ENCODE results near the gene PAAF1.
"Not testable (repeated sequence)": the region's sequence is repeated elsewhere in the genome, so short reads cannot be mapped to it uniquely, and the experiment has no call there.

The PAAF1 gene

GRCh38 chr11:73929388-73929787 lies 52.6 kb downstream of the PAAF1 start:
- H3K27ac ChIP-seq (ENCODE audit: insufficient read depth in 1 of 2, low read depth in 1 of 2, low read length in 2 of 2, poor library complexity in 1 of 2, severe bottlenecking in 2 of 2) = no peak overlapping the region
- no peak overlapping the region for H3K4me3 ChIP-seq (ENCODE audit: control insufficient read depth in 1 of 7, extremely low read depth in 1 of 7, insufficient read depth in 4 of 7, low read depth in 2 of 7, low read length in 6 of 7)
- ChIA-PET POLR2A (no interaction called here), CTCF (interaction anchor here (1.7 kb wide), 1 partner anchor 10 kb away, joined by 3 read pairs; no protein-coding TSS in a partner anchor)
- no CpG with 5 or more reads among the region's 2 CpGs for WGBS (ENCODE audit: insufficient coverage)
- H3K4me1 ChIP-seq (ENCODE audit: control extremely low read depth in 1 of 4, control insufficient read depth in 4 of 4, insufficient read depth in 4 of 4, low read length in 3 of 4) = no peaks in the 10 kb centered on the region
- H3K27me3 ChIP-seq (replicated peaks in 2 of 5; ENCODE audit: control insufficient read depth in 4 of 5, insufficient read depth in 5 of 5, low read length in 4 of 5) = no peaks in the 10 kb centered on the region
- H3K9me3 ChIP-seq (ENCODE audit: control extremely low read depth in 1 of 5, control insufficient read depth in 4 of 5, insufficient read depth in 2 of 5, low read depth in 1 of 5, low read length in 4 of 5) = no peaks in the 10 kb centered on the region
- no peak for DNase-seq
- H3K36me3 ChIP-seq (ENCODE audit: control insufficient read depth in 4 of 4, insufficient read depth in 4 of 4, low read length in 3 of 4) = peaks cover 12 to 51% (median 36%) of the 10 kb centered on the region in 4 experiments

GRCh38 chr11:73931039-73931645 lies 54.3 kb downstream of the PAAF1 start:
- H3K9me3 ChIP-seq (ENCODE audit: control extremely low read depth in 1 of 5, control insufficient read depth in 4 of 5, insufficient read depth in 2 of 5, low read depth in 1 of 5, low read length in 4 of 5) = no peaks in the 10 kb centered on the region
- WGBS (ENCODE audit: insufficient coverage) = 71% methylated on average over 7 of the region's 7 CpGs
- H3K36me3 ChIP-seq (ENCODE audit: control insufficient read depth in 4 of 4, insufficient read depth in 4 of 4, low read length in 3 of 4) = peaks cover 12 to 53% (median 35%) of the 10 kb centered on the region in 4 experiments
- H3K27ac ChIP-seq (ENCODE audit: insufficient read depth in 1 of 2, low read depth in 1 of 2, low read length in 2 of 2, poor library complexity in 1 of 2, severe bottlenecking in 2 of 2) = no peak overlapping the region
- DNase-seq = peak; percentile 67 to 80 (median 80)
- CTCF ChIA-PET = interaction anchor here (0.6 to 1.7 kb wide), 7 partner anchors 9 to 528 kb away, joined by 3 to 4 read pairs (median 3); no protein-coding TSS in a partner anchor
- POLR2A ChIA-PET = no interaction called here
- H3K4me1 ChIP-seq (ENCODE audit: control extremely low read depth in 1 of 4, control insufficient read depth in 4 of 4, insufficient read depth in 4 of 4, low read length in 3 of 4) = no peaks in the 10 kb centered on the region
- no peaks in the 10 kb centered on the region for H3K27me3 ChIP-seq (replicated peaks in 2 of 5; ENCODE audit: control insufficient read depth in 4 of 5, insufficient read depth in 5 of 5, low read length in 4 of 5)
- H3K4me3 ChIP-seq (ENCODE audit: control insufficient read depth in 1 of 7, extremely low read depth in 1 of 7, insufficient read depth in 4 of 7, low read depth in 2 of 7, low read length in 6 of 7) = no peak overlapping the region

GRCh38 chr11:73931951-73932350 lies 55.2 kb downstream of the PAAF1 start:
- no peaks in the 10 kb centered on the region for H3K4me1 ChIP-seq (ENCODE audit: control extremely low read depth in 1 of 4, control insufficient read depth in 4 of 4, insufficient read depth in 4 of 4, low read length in 3 of 4)

GRCh38 chr11:73932781-73933180 lies 56.0 kb downstream of the PAAF1 start:
- DNase-seq = no peak
- Histone ChIP-seq H3K4me3 (ENCODE audit: control insufficient read depth in 1 of 7, extremely low read depth in 1 of 7, insufficient read depth in 4 of 7, low read depth in 2 of 7, low read length in 6 of 7) (no peak overlapping the region), H3K9me3 (ENCODE audit: control extremely low read depth in 1 of 5, control insufficient read depth in 4 of 5, insufficient read depth in 2 of 5, low read depth in 1 of 5, low read length in 4 of 5) (no peaks in the 10 kb centered on the region), H3K27me3 (replicated peaks in 2 of 5; ENCODE audit: control insufficient read depth in 4 of 5, insufficient read depth in 5 of 5, low read length in 4 of 5) (no peaks in the 10 kb centered on the region), H3K36me3 (ENCODE audit: control insufficient read depth in 4 of 4, insufficient read depth in 4 of 4, low read length in 3 of 4) (peaks cover 8 to 38% (median 21%) of the 10 kb centered on the region in 4 experiments), H3K27ac (ENCODE audit: insufficient read depth in 1 of 2, low read depth in 1 of 2, low read length in 2 of 2, poor library complexity in 1 of 2, severe bottlenecking in 2 of 2) (no peak overlapping the region), H3K4me1 (ENCODE audit: control extremely low read depth in 1 of 4, control insufficient read depth in 4 of 4, insufficient read depth in 4 of 4, low read length in 3 of 4) (no peaks in the 10 kb centered on the region)
- ChIA-PET POLR2A (no interaction called here), CTCF (no interaction called here)
- 100% methylated on average over 6 of the region's 7 CpGs for WGBS (ENCODE audit: insufficient coverage)

More at GRCh38 chr11:73931951-73932350, 55.2 kb downstream of the PAAF1 start:
- no peak for DNase-seq
- ChIA-PET CTCF (interaction anchor here (1.0 to 1.1 kb wide), 3 partner anchors 8 to 276 kb away, joined by 3 to 4 read pairs (median 4); no protein-coding TSS in a partner anchor), POLR2A (no interaction called here)
- WGBS (ENCODE audit: insufficient coverage) = 95% methylated on average over 4 of the region's 6 CpGs
- H3K9me3 ChIP-seq (ENCODE audit: control extremely low read depth in 1 of 5, control insufficient read depth in 4 of 5, insufficient read depth in 2 of 5, low read depth in 1 of 5, low read length in 4 of 5) = no peaks in the 10 kb centered on the region
- peaks cover 12 to 46% (median 29%) of the 10 kb centered on the region in 4 experiments for H3K36me3 ChIP-seq (ENCODE audit: control insufficient read depth in 4 of 4, insufficient read depth in 4 of 4, low read length in 3 of 4)
- no peaks in the 10 kb centered on the region for H3K27me3 ChIP-seq (replicated peaks in 2 of 5; ENCODE audit: control insufficient read depth in 4 of 5, insufficient read depth in 5 of 5, low read length in 4 of 5)
- no peak overlapping the region for H3K27ac ChIP-seq (ENCODE audit: insufficient read depth in 1 of 2, low read depth in 1 of 2, low read length in 2 of 2, poor library complexity in 1 of 2, severe bottlenecking in 2 of 2)
- no peak overlapping the region for H3K4me3 ChIP-seq (ENCODE audit: control insufficient read depth in 1 of 7, extremely low read depth in 1 of 7, insufficient read depth in 4 of 7, low read depth in 2 of 7, low read length in 6 of 7)

GRCh38 chr11:73936047-73936446 lies 59.2 kb downstream of the PAAF1 start:
- H3K4me3 ChIP-seq (ENCODE audit: control insufficient read depth in 1 of 7, extremely low read depth in 1 of 7, insufficient read depth in 4 of 7, low read depth in 2 of 7, low read length in 6 of 7); H3K27ac ChIP-seq (ENCODE audit: insufficient read depth in 1 of 2, low read depth in 1 of 2, low read length in 2 of 2, poor library complexity in 1 of 2, severe bottlenecking in 2 of 2); DNase-seq; H3K9me3 ChIP-seq (ENCODE audit: control extremely low read depth in 1 of 5, control insufficient read depth in 4 of 5, insufficient read depth in 2 of 5, low read depth in 1 of 5, low read length in 4 of 5); H3K4me1 ChIP-seq (ENCODE audit: control extremely low read depth in 1 of 4, control insufficient read depth in 4 of 4, insufficient read depth in 4 of 4, low read length in 3 of 4); POLR2A ChIA-PET; H3K27me3 ChIP-seq (replicated peaks in 2 of 5; ENCODE audit: control insufficient read depth in 4 of 5, insufficient read depth in 5 of 5, low read length in 4 of 5); CTCF ChIA-PET: not testable (repeated sequence)
- 100% methylated on average over 3 of the region's 25 CpGs for WGBS (ENCODE audit: insufficient coverage)
- peaks cover 3 to 20% (median 11%) of the 10 kb centered on the region in 4 experiments for H3K36me3 ChIP-seq (ENCODE audit: control insufficient read depth in 4 of 4, insufficient read depth in 4 of 4, low read length in 3 of 4)

- no peak overlapping the region for H3K4me3 ChIP-seq (ENCODE audit: control insufficient read depth in 1 of 7, extremely low read depth in 1 of 7, insufficient read depth in 4 of 7, low read depth in 2 of 7, low read length in 6 of 7)
- no peak overlapping the region for H3K27ac ChIP-seq (ENCODE audit: insufficient read depth in 1 of 2, low read depth in 1 of 2, low read length in 2 of 2, poor library complexity in 1 of 2, severe bottlenecking in 2 of 2)
Measured at GRCh38 chr11:73939096-73939495, 62.3 kb downstream of the PAAF1 start.

GRCh38 chr11:73940801-73941570 lies 64.2 kb downstream of the PAAF1 start:
- no peak for DNase-seq
- 98% methylated on average over 8 of the region's 9 CpGs for WGBS (ENCODE audit: insufficient coverage)
- ChIA-PET POLR2A (no interaction called here), CTCF (interaction anchor here (1.1 kb wide), 1 partner anchor 10 kb away, joined by 4 read pairs; no protein-coding TSS in a partner anchor)
- Histone ChIP-seq H3K27ac (ENCODE audit: insufficient read depth in 1 of 2, low read depth in 1 of 2, low read length in 2 of 2, poor library complexity in 1 of 2, severe bottlenecking in 2 of 2) (no peak overlapping the region), H3K27me3 (replicated peaks in 2 of 5; ENCODE audit: control insufficient read depth in 4 of 5, insufficient read depth in 5 of 5, low read length in 4 of 5) (no peaks in the 10 kb centered on the region), H3K36me3 (ENCODE audit: control insufficient read depth in 4 of 4, insufficient read depth in 4 of 4, low read length in 3 of 4) (peaks cover 0 to 2% (median 0%) of the 10 kb centered on the region in 4 experiments), H3K9me3 (ENCODE audit: control extremely low read depth in 1 of 5, control insufficient read depth in 4 of 5, insufficient read depth in 2 of 5, low read depth in 1 of 5, low read length in 4 of 5) (peaks cover 0 to 17% (median 7%) of the 10 kb centered on the region in 5 experiments), H3K4me3 (ENCODE audit: control insufficient read depth in 1 of 7, extremely low read depth in 1 of 7, insufficient read depth in 4 of 7, low read depth in 2 of 7, low read length in 6 of 7) (no peak overlapping the region), H3K4me1 (ENCODE audit: control extremely low read depth in 1 of 4, control insufficient read depth in 4 of 4, insufficient read depth in 4 of 4, low read length in 3 of 4) (no peaks in the 10 kb centered on the region)

More at GRCh38 chr11:73939096-73939495, 62.3 kb downstream of the PAAF1 start:
- ChIA-PET POLR2A (no interaction called here), CTCF (interaction anchor here (0.7 kb wide), 1 partner anchor 196 kb away, joined by 3 read pairs; no protein-coding TSS in a partner anchor)
- peaks cover 0 to 17% (median 7%) of the 10 kb centered on the region in 5 experiments for H3K9me3 ChIP-seq (ENCODE audit: control extremely low read depth in 1 of 5, control insufficient read depth in 4 of 5, insufficient read depth in 2 of 5, low read depth in 1 of 5, low read length in 4 of 5)
- H3K36me3 ChIP-seq (ENCODE audit: control insufficient read depth in 4 of 4, insufficient read depth in 4 of 4, low read length in 3 of 4) = peaks cover 0 to 6% (median 2%) of the 10 kb centered on the region in 4 experiments
- no peak for DNase-seq
- H3K27me3 ChIP-seq (replicated peaks in 2 of 5; ENCODE audit: control insufficient read depth in 4 of 5, insufficient read depth in 5 of 5, low read length in 4 of 5) = no peaks in the 10 kb centered on the region
- no peaks in the 10 kb centered on the region for H3K4me1 ChIP-seq (ENCODE audit: control extremely low read depth in 1 of 4, control insufficient read depth in 4 of 4, insufficient read depth in 4 of 4, low read length in 3 of 4)
- 70% methylated on average over 4 of the region's 4 CpGs for WGBS (ENCODE audit: insufficient coverage)

Measured in common myeloid progenitor, CD34-positive (primary cell).